ENCODE measurements around the gene DCAKD.
"Not testable (repeated sequence)": the region's sequence is repeated elsewhere in the genome, so short reads cannot be mapped to it uniquely, and the experiment has no call there.

Gene DCAKD

DNA sequence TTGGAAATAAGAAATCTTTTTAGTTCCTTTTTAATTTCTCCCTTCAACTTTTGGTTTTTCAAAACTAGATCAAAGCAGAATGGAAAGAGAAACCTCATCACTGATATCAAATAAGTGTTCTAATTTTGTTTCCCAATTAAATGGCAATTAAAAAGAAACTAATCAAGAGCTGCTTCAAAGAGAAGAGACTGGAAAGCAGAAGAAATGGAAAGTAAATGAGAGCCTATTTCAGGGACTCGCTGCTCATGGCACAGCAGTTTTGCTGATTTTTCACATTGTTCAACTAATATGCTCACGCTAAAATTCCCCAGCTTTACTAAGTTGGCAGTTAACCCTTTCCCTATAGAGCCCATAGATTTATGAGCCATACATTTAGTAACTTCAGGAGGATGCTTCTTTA is 16.2 kb upstream of the DCAKD start:
- peaks cover 0 to 17% of the 10 kb centered on the region in 2 donors for H3K36me3 ChIP-seq (ENCODE audit: control insufficient read depth in 1 of 2, insufficient read depth in 2 of 2, low read length in 2 of 2)
- H3K4me3 ChIP-seq (ENCODE audit: low read depth in 1 of 2, low read length in 2 of 2): no peak overlapping the region
- H3K9me3 ChIP-seq (ENCODE audit: control insufficient read depth in 1 of 2, low read length in 2 of 2): no peaks in the 10 kb centered on the region
- H3K27ac ChIP-seq (ENCODE audit: low read depth, low read length): no peak overlapping the region
- H3K4me1 ChIP-seq (ENCODE audit: control insufficient read depth in 1 of 2, insufficient read depth in 2 of 2, low read length in 2 of 2): peaks cover 8 to 22% of the 10 kb centered on the region in 2 donors
- no peaks in the 10 kb centered on the region for H3K27me3 ChIP-seq (ENCODE audit: control insufficient read depth in 1 of 2, insufficient read depth in 2 of 2, low read length in 2 of 2)
- no peak overlapping the region for H3K9ac ChIP-seq (ENCODE audit: low read depth in 1 of 2, low read length in 2 of 2)

DNA sequence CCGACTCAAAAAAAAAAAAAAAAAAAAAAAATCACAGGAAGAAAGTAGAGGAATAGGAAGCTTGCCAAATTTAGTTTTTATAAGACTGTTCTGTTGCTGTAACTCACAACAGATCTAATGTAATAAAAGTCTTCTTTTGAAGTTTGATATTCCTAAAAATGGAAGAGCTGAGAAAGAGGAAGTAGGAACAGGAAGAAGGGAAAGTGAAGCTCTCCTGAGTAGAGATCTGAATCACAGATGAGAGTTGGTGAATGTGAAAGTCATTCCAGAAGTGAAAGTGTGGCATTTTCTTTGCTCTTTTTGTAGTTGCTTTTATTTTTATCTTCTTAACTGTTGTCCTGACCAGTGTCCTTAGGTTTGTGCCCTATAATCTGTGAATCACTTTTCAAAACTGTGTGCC is 11.8 kb upstream of the DCAKD start:
- Histone ChIP-seq H3K4me3 (ENCODE audit: low read depth in 1 of 2, low read length in 2 of 2) (peak overlapping the region; percentile 10 to 29), H3K9me3 (ENCODE audit: control insufficient read depth in 1 of 2, low read length in 2 of 2) (no peaks in the 10 kb centered on the region), H3K4me1 (ENCODE audit: control insufficient read depth in 1 of 2, insufficient read depth in 2 of 2, low read length in 2 of 2) (peaks cover 17 to 45% of the 10 kb centered on the region in 2 donors), H3K36me3 (ENCODE audit: control insufficient read depth in 1 of 2, insufficient read depth in 2 of 2, low read length in 2 of 2) (peaks cover 0 to 4% of the 10 kb centered on the region in 2 donors), H3K9ac (ENCODE audit: low read depth in 1 of 2, low read length in 2 of 2) (no peak overlapping the region), H3K27me3 (ENCODE audit: control insufficient read depth in 1 of 2, insufficient read depth in 2 of 2, low read length in 2 of 2) (no peaks in the 10 kb centered on the region), H3K27ac (ENCODE audit: low read depth, low read length) (no peak overlapping the region)

GRCh38 chr17:45061606-45062205 is 10.3 kb upstream of the DCAKD start:
- H3K36me3 ChIP-seq (ENCODE audit: control insufficient read depth in 1 of 2, insufficient read depth in 2 of 2, low read length in 2 of 2): no peaks in the 10 kb centered on the region
- H3K4me3 ChIP-seq (ENCODE audit: low read depth in 1 of 2, low read length in 2 of 2): peak overlapping the region; percentile 93 to 98
- peak overlapping the region; percentile 79 for H3K27ac ChIP-seq (ENCODE audit: low read depth, low read length)
- H3K4me1 ChIP-seq (ENCODE audit: control insufficient read depth in 1 of 2, insufficient read depth in 2 of 2, low read length in 2 of 2): peaks cover 17 to 43% of the 10 kb centered on the region in 2 donors
- no peaks in the 10 kb centered on the region for H3K9me3 ChIP-seq (ENCODE audit: control insufficient read depth in 1 of 2, low read length in 2 of 2)
- no peaks in the 10 kb centered on the region for H3K27me3 ChIP-seq (ENCODE audit: control insufficient read depth in 1 of 2, insufficient read depth in 2 of 2, low read length in 2 of 2)
- H3K9ac ChIP-seq (ENCODE audit: low read depth in 1 of 2, low read length in 2 of 2): peak overlapping the region; percentile 85 to 93

DNA sequence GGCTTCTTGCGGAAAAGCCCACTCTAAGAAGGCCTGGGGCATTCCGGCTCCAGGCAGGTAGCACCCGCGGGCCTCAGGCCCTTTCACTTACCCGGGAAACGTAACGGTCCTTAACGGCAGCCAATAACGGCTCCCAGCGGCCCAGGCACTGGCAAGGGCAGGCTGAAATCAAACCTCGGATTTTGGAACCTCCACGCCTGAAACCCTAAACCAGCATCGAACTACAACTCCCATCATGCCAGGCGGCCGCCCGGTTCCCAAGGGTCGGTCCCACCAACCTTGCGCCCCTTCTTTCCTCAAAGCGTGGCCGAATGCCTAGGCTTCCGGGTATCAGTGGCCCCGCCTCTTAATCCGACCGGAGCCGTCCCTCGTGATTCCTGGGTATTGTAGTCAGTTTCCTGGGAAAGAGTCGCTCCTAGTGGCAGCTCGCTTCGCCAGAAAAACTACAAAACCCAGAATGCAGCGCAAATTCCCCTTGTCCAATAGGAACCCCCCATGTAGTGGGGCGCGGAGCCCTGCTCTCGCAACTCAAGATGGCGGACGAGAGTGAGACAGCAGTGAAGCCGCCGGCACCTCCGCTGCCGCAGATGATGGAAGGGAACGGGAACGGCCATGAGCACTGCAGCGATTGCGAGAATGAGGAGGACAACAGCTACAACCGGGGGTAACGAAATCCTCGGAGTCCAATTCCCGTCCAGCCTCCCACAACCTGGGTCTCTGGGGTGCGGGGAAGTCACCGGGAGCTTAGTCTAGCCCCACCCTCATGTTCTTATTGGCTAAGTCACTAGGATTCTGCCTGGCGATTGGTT is 9.6 kb upstream of the DCAKD start, which contains the start of gene NMT1:
Gene NMT1 (plus strand): TSS at position 521 of the 809 bp plus-strand sequence. CDS start 13 bp downstream, at position 534.
- Histone ChIP-seq H3K27ac (ENCODE audit: low read depth, low read length) (peak within 1 kb of the TSS; percentile 80), H3K4me1 (ENCODE audit: control insufficient read depth in 1 of 2, insufficient read depth in 2 of 2, low read length in 2 of 2) (peaks cover 17 to 42% of the 10 kb centered on the region in 2 donors), H3K9me3 (ENCODE audit: control insufficient read depth in 1 of 2, low read length in 2 of 2) (no peaks in the 10 kb centered on the region), H3K9ac (ENCODE audit: low read depth in 1 of 2, low read length in 2 of 2) (peak within 1 kb of the TSS; percentile 85 to 93), H3K36me3 (ENCODE audit: control insufficient read depth in 1 of 2, insufficient read depth in 2 of 2, low read length in 2 of 2) (no peaks in the 10 kb centered on the region), H3K27me3 (ENCODE audit: control insufficient read depth in 1 of 2, insufficient read depth in 2 of 2, low read length in 2 of 2) (no peaks in the 10 kb centered on the region), H3K4me3 (ENCODE audit: low read depth in 1 of 2, low read length in 2 of 2) (peak within 1 kb of the TSS; percentile 93 to 98)

- Histone ChIP-seq H3K4me3 (ENCODE audit: low read depth in 1 of 2, low read length in 2 of 2) (peak overlapping the region; percentile 93 to 98), H3K27ac (ENCODE audit: low read depth, low read length) (peak overlapping the region; percentile 80), H3K9ac (ENCODE audit: low read depth in 1 of 2, low read length in 2 of 2) (peak overlapping the region; percentile 85 to 93), H3K36me3 (ENCODE audit: control insufficient read depth in 1 of 2, insufficient read depth in 2 of 2, low read length in 2 of 2) (no peaks in the 10 kb centered on the region), H3K9me3 (ENCODE audit: control insufficient read depth in 1 of 2, low read length in 2 of 2) (no peaks in the 10 kb centered on the region), H3K27me3 (ENCODE audit: control insufficient read depth in 1 of 2, insufficient read depth in 2 of 2, low read length in 2 of 2) (no peaks in the 10 kb centered on the region), H3K4me1 (ENCODE audit: control insufficient read depth in 1 of 2, insufficient read depth in 2 of 2, low read length in 2 of 2) (peaks cover 17 to 42% of the 10 kb centered on the region in 2 donors)
Observed at GRCh38 chr17:45060382-45060796, 9.0 kb upstream of the DCAKD start.

- H3K27ac ChIP-seq (ENCODE audit: low read depth, low read length): no peak overlapping the region
- H3K4me3 ChIP-seq (ENCODE audit: low read depth in 1 of 2, low read length in 2 of 2): peak overlapping the region; percentile 65 to 69
- H3K9me3 ChIP-seq (ENCODE audit: control insufficient read depth in 1 of 2, low read length in 2 of 2): no peaks in the 10 kb centered on the region
- H3K4me1 ChIP-seq (ENCODE audit: control insufficient read depth in 1 of 2, insufficient read depth in 2 of 2, low read length in 2 of 2): peaks cover 5 to 19% of the 10 kb centered on the region in 2 donors
- no peaks in the 10 kb centered on the region for H3K27me3 ChIP-seq (ENCODE audit: control insufficient read depth in 1 of 2, insufficient read depth in 2 of 2, low read length in 2 of 2)
- H3K36me3 ChIP-seq (ENCODE audit: control insufficient read depth in 1 of 2, insufficient read depth in 2 of 2, low read length in 2 of 2): no peaks in the 10 kb centered on the region
- H3K9ac ChIP-seq (ENCODE audit: low read depth in 1 of 2, low read length in 2 of 2): peak overlapping the region; percentile 61 to 62
Observed at GRCh38 chr17:45052052-45052772, 780 bp upstream of the DCAKD start.

DNA sequence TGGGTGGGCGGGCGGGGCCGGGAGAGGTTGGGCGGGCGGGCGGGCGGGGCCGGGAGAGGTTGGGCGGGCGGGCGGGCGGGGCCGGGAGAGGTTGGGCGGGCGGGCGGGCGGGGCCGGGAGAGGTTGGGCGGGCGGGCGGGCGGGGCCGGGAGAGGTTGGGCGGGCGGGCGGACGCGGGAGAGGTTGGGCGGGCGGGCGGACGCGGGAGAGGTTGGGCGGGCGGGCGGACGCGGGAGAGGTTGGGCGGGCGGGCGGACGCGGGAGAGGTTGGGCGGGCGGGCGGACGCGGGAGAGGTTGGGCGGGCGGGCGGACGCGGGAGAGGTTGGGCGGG is 254 bp upstream of the DCAKD start:
- H3K27ac ChIP-seq (ENCODE audit: low read depth, low read length); H3K4me3 ChIP-seq (ENCODE audit: low read depth in 1 of 2, low read length in 2 of 2): not testable (repeated sequence)

DNA sequence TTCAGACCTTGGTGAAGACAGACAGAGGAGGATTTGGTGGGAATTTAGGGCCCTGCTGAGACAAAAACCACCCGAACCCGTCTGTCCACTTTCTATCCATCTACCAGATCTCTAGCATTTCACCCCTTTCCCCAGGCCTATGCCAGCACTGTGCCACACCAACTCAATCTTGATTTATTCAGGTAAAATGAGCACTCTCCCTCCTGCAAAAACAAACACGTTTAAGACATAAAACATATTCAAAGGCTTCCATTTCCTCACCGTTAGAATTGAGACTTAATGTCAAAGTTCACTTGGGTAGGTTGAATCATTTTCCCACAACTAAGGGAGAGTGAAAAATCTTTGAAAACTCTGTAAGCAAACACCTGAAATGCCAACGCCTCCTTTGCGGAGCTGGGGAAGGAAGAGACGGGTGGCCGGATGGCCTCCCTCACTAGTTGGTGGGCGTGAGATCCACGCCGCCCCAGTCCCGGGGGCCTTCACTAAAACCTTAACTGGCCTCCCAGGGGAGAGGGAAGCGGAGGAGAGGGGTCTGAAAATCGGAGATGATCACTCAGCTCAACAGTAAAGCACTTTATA is 862 bp downstream of the DCAKD start:
- Histone ChIP-seq H3K9ac (ENCODE audit: low read depth in 1 of 2, low read length in 2 of 2) (peak overlapping the region; percentile 61 to 93), H3K4me3 (ENCODE audit: low read depth in 1 of 2, low read length in 2 of 2) (peak overlapping the region; percentile 65 to 76), H3K4me1 (ENCODE audit: control insufficient read depth in 1 of 2, insufficient read depth in 2 of 2, low read length in 2 of 2) (peaks cover 5 to 19% of the 10 kb centered on the region in 2 donors), H3K27ac (ENCODE audit: low read depth, low read length) (peak overlapping the region; percentile 93), H3K27me3 (ENCODE audit: control insufficient read depth in 1 of 2, insufficient read depth in 2 of 2, low read length in 2 of 2) (no peaks in the 10 kb centered on the region), H3K9me3 (ENCODE audit: control insufficient read depth in 1 of 2, low read length in 2 of 2) (no peaks in the 10 kb centered on the region), H3K36me3 (ENCODE audit: control insufficient read depth in 1 of 2, insufficient read depth in 2 of 2, low read length in 2 of 2) (no peaks in the 10 kb centered on the region)

More for the DNA sequence above, 254 bp upstream of the DCAKD start:
- H3K9me3 ChIP-seq (ENCODE audit: control insufficient read depth in 1 of 2, low read length in 2 of 2); H3K36me3 ChIP-seq (ENCODE audit: control insufficient read depth in 1 of 2, insufficient read depth in 2 of 2, low read length in 2 of 2); H3K27me3 ChIP-seq (ENCODE audit: control insufficient read depth in 1 of 2, insufficient read depth in 2 of 2, low read length in 2 of 2); H3K9ac ChIP-seq (ENCODE audit: low read depth in 1 of 2, low read length in 2 of 2): not testable (repeated sequence)
- peaks cover 5 to 19% of the 10 kb centered on the region in 2 donors for H3K4me1 ChIP-seq (ENCODE audit: control insufficient read depth in 1 of 2, insufficient read depth in 2 of 2, low read length in 2 of 2)

DNA sequence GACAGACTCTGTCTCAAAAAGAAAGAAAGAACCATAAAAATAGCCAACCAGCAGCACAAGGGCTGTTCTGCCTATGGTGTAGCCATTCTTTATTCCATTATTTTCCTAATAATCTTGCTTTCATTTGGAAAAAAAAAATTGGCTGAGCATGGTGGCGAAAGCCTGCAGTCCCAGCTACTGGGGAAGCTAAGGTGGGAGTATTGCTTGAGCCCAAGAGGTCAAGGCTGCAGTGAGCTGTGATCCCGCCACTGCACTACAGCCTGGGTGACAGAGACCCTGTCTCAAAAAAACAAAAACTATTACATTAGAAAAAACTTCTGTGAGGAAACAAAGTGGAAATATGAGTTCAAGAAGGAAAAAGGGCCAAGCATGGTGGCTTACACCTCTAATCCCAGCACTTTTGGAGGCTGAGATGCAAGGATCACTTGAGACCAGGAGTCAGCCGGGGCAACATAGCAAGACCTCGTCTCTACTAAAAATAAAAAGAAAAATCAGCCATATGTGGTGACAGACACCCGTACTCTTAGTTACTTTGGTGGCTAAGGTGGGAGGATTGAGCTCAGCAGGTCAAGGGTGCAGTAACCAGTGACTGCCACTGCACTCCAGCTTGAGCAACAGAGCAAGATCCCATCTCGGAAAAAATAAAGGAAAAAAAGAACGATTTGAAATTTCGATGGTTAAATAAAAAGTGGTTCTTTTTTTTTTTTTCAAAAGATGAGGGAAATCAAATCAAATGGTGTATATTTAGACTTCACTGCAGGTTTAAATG is 2.5 kb downstream of the DCAKD start:
- Histone ChIP-seq H3K27ac (ENCODE audit: low read depth, low read length) (no peak overlapping the region), H3K4me1 (ENCODE audit: control insufficient read depth in 1 of 2, insufficient read depth in 2 of 2, low read length in 2 of 2) (peaks cover 5 to 19% of the 10 kb centered on the region in 2 donors), H3K27me3 (ENCODE audit: control insufficient read depth in 1 of 2, insufficient read depth in 2 of 2, low read length in 2 of 2) (no peaks in the 10 kb centered on the region), H3K9me3 (ENCODE audit: control insufficient read depth in 1 of 2, low read length in 2 of 2) (no peaks in the 10 kb centered on the region), H3K4me3 (ENCODE audit: low read depth in 1 of 2, low read length in 2 of 2) (no peak overlapping the region), H3K36me3 (ENCODE audit: control insufficient read depth in 1 of 2, insufficient read depth in 2 of 2, low read length in 2 of 2) (no peaks in the 10 kb centered on the region), H3K9ac (ENCODE audit: low read depth in 1 of 2, low read length in 2 of 2) (no peak overlapping the region)

Measured in duodenal mucosa (tissue), 2 donors.